Mesothelial cell of epicardium (in vitro differentiated cells): ENCODE results near the gene RTP5. TPM values are rescaled to one million over a fixed set of nuclear protein-coding genes. Genes with fewer than 3 reads are reported as not detected.

Source experiments
- DNase-seq, 2 experiments: peaks; one replicate each; pipeline ENCODE4 v3.0.0; 2021; ENCODE audit warnings: low spot score in 2 of 2; ENCODE audit not compliant: unreplicated experiment in 2 of 2
- H3K27ac Mint-ChIP-seq: 2 replicates; pipeline ENCODE4 v1.8.0; 2021; ENCODE audit warnings: mixed read lengths
- H3K27me3 Mint-ChIP-seq: 2 replicates; pipeline ENCODE4 v1.8.0; 2021; ENCODE audit warnings: low read depth, mixed read lengths
- H3K36me3 Mint-ChIP-seq: 2 replicates; pipeline ENCODE4 v1.8.0; 2021; ENCODE audit warnings: mixed read lengths
- H3K4me1 Mint-ChIP-seq: 2 replicates; pipeline ENCODE4 v1.8.0; 2021; ENCODE audit warnings: mixed read lengths
- H3K4me3 Mint-ChIP-seq: 2 replicates; pipeline ENCODE4 v1.8.0; 2021; ENCODE audit warnings: mild to moderate bottlenecking, moderate library complexity, mixed read lengths
- H3K9me3 Mint-ChIP-seq: 2 replicates; pipeline ENCODE4 v1.8.0; 2021; ENCODE audit warnings: mixed read lengths
- total RNA-seq: library from RNA; stranded (reverse); gene quantifications from 3 replicates; pipeline ENCODE4 v1.2.1, GENCODE V29; 2021
- TF ChIP-seq, protein P1 (sequence below): fragments of 200-600 bp; sonication (generic); IDR thresholded peaks from one replicate; pipeline ENCODE4 v1.5.0; 2021; ENCODE audit warnings: antibody characterized with exemption; ENCODE audit not compliant: unreplicated experiment

RTP5 gene
- total RNA-seq, 1 donor from 2014 or later, result not detected

DNA sequence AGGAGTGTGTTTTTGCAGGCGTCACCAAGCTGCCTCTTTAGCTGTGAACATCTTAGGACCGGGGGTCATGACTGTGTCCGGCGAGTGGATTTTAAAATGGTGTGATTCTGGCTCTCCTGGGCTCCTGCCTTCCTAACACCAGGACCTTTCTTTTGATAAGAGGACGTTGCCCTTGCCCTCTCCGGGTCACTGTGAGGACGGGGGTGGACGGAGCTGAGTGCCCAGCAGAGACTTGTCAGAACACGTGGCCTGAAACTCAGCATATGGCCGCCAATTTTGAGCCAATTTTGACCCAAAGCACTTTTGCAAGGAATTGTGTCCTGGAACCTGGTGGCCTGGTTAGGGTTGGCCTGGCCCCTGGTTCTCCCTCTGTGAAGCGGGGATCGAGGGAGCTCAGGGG is 40.2 kb downstream of the RTP5 start:
- no peaks in the 10 kb centered on the region for H3K4me1 Mint-ChIP-seq
- no peaks in the 10 kb centered on the region for H3K27me3 Mint-ChIP-seq
- no peak overlapping the region for H3K4me3 Mint-ChIP-seq
- H3K9me3 Mint-ChIP-seq, result peaks cover 19% of the 10 kb centered on the region
- no peak overlapping the region for H3K27ac Mint-ChIP-seq
- TF ChIP-seq, protein P1, sequence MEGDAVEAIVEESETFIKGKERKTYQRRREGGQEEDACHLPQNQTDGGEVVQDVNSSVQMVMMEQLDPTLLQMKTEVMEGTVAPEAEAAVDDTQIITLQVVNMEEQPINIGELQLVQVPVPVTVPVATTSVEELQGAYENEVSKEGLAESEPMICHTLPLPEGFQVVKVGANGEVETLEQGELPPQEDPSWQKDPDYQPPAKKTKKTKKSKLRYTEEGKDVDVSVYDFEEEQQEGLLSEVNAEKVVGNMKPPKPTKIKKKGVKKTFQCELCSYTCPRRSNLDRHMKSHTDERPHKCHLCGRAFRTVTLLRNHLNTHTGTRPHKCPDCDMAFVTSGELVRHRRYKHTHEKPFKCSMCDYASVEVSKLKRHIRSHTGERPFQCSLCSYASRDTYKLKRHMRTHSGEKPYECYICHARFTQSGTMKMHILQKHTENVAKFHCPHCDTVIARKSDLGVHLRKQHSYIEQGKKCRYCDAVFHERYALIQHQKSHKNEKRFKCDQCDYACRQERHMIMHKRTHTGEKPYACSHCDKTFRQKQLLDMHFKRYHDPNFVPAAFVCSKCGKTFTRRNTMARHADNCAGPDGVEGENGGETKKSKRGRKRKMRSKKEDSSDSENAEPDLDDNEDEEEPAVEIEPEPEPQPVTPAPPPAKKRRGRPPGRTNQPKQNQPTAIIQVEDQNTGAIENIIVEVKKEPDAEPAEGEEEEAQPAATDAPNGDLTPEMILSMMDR, result no peak
- peaks cover 2% of the 10 kb centered on the region for H3K36me3 Mint-ChIP-seq
- DNase-seq, result no peak

DNA sequence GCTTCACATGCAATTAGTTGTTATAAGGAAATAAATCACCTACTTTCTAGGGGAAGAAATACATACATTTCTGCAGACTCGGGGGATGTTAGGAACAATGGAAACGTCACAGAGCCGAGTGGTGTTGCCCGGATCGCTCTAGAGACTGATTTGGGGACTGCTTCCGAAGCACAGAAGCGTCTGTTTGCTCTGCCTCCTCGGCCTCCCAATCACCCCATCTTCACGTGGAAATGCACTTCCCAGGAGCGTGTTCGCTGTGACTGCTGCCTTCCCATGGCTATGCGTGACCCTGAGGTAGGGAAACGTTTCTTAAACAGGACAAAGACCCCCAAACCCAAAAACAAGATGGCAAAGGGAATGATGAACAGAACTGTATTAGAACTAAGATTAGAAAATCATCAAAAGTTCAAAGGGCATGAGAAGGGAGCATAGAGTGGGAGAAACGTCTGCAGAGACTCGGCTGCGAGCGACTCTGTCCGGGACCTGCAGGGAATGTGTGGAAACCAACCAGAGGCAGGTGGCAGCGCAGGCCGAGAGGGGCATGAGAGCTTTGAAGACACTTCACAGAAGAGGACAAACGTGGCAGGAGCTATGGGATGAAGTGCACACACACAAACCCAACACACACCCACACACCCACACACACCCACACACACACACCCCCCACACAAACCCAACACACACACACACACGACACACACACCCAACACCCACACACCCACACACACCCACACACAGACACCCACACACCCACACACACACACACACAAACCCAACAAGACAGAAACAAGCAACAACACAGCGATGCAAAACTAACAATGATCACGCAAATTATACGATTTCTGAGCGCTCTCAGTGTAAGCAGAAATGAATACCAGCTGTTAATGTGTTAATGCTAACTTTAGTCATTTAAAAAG is 41.3 kb downstream of the RTP5 start:
- H3K27me3 Mint-ChIP-seq, result peaks cover under 1% of the 10 kb centered on the region
- no peak overlapping the region for H3K4me3 Mint-ChIP-seq
- peaks cover 2% of the 10 kb centered on the region for H3K36me3 Mint-ChIP-seq
- H3K9me3 Mint-ChIP-seq, result peaks cover 24% of the 10 kb centered on the region
- H3K4me1 Mint-ChIP-seq, result no peaks in the 10 kb centered on the region
- no peak for DNase-seq
- no peak overlapping the region for H3K27ac Mint-ChIP-seq
- TF ChIP-seq, protein P1, result no peak

DNA sequence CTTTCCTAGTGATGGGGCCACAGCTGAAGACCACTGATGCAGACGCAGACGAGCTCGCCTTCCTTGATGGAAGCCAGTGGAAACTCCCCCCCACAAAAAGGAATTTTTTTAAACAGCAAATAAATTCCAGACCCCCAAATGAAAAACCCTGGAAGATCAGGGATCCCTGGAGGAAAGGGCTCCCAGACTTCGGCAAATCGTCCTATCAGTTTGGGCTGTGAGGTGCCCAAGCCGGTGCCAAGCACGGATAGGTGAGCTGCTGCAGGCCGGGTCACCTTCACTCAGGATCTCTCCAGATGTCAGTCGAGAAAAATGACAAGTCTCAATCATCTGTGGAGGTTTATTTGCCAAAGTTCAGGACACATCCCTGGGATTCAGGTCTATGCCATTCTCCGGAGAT is 42.0 kb downstream of the RTP5 start:
- Mint-ChIP-seq H3K9me3 (peaks cover 30% of the 10 kb centered on the region), H3K27ac (no peak overlapping the region), H3K4me3 (no peak overlapping the region), H3K4me1 (no peaks in the 10 kb centered on the region), H3K36me3 (peaks cover 2% of the 10 kb centered on the region), H3K27me3 (peaks cover 6% of the 10 kb centered on the region)
- TF ChIP-seq, protein P1, result no peak
- no peak for DNase-seq

DNA sequence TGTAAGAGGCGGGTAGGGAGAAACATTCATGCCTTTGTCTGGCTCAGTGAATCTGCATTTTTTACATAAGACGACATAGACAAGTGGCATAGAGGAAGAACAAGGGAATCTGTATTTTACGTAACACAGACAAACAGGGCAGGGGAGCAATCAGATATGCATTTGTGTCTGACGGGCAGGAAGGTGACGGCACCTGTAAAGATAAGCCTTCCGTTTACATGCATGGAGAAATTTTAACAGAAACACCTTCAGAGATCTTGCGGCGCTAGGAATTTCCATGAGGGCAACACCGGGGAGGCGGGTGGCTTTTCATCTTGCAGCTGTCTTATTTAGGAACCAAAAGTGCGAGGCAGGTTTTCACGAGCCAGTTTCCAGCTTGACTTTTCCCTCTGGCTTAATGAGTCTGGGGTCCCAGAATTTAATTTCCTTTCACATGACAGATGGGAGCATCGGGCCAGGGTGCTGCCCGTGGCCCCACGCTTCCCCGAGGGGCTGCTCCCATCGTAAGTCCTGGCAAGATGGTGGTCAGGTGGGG is 42.6 kb downstream of the RTP5 start:
- peaks cover 2% of the 10 kb centered on the region for H3K36me3 Mint-ChIP-seq
- H3K4me1 Mint-ChIP-seq, result no peaks in the 10 kb centered on the region
- H3K27me3 Mint-ChIP-seq, result peaks cover 9% of the 10 kb centered on the region
- H3K9me3 Mint-ChIP-seq, result peaks cover 32% of the 10 kb centered on the region
- DNase-seq, result no peak
- H3K4me3 Mint-ChIP-seq, result no peak overlapping the region
- TF ChIP-seq, protein P1, result no peak
- H3K27ac Mint-ChIP-seq, result no peak overlapping the region

DNA sequence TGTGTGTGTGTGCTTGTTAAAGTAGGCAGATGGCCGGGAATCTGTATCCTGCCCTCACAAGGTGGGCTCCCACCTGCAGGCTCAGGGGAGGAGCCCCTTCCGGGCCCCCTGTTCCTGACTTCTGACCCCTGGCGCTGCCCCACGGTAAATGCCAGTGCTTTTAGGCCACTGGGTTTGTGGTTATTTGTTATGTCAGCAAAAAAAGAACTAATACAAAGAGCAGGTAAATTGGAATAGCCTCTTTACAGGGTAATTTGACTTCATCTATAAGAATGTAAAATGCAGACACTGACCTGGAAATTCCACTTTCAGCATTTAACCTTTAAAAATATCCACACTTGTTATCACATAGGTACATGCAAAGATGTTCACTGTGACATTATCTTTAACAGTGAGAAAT is 44.2 kb downstream of the RTP5 start:
- DNase-seq, result no peak
- H3K4me3 Mint-ChIP-seq, result no peak overlapping the region
- H3K9me3 Mint-ChIP-seq, result peaks cover 44% of the 10 kb centered on the region
- peaks cover 2% of the 10 kb centered on the region for H3K36me3 Mint-ChIP-seq
- H3K4me1 Mint-ChIP-seq, result no peaks in the 10 kb centered on the region
- TF ChIP-seq, protein P1, result no peak
- H3K27ac Mint-ChIP-seq, result no peak overlapping the region
- H3K27me3 Mint-ChIP-seq, result peaks cover 14% of the 10 kb centered on the region
